Endothelial cell of umbilical vein (primary cell): ENCODE measurements around the gene HMGXB3. TPM values are rescaled to one million over a fixed set of nuclear protein-coding genes. Genes with fewer than 3 reads are reported as not detected.

Experiments
- BruUV-seq: library from RNA; stranded (reverse); fragments of 400-500 nt; replicated peaks from 2 replicates; lab custom pipeline; 2021; lab: Mats Ljungman, UMichigan
- CTCF ChIA-PET: fragments of 300-600, 350-600 bp; sonication (Branson Sonifier 250); formaldehyde crosslinking; loops from one replicate; lab custom pipeline; 2021; ENCODE audit warnings: antibody characterized with exemption, inconsistent platforms; lab: Charles Lee
- POLR2A ChIA-PET: fragments of 300-600, 350-600 bp; sonication (Branson Sonifier 250); formaldehyde crosslinking; loops from one replicate; lab custom pipeline; 2021; ENCODE audit warnings: antibody characterized with exemption, inconsistent platforms; lab: Charles Lee
- DNase-seq: peaks from one replicate; pipeline ENCODE4 v3.0.0-alpha.2; 2011; ENCODE audit warnings: low read depth, low spot score
- FAIRE-seq: peaks from 2 replicates; lab custom pipeline; 2011; peaks lifted over from hg19 to GRCh38; lab: Jason Lieb, UNC
- H2AFZ ChIP-seq: 2 replicates; pipeline ENCODE4 v1.6.0; 2012; ENCODE audit warnings: low read depth, low read length, control low read depth, inconsistent platforms
- H3K27ac ChIP-seq: 2 replicates; pipeline ENCODE4 v1.5.1; 2011; ENCODE audit warnings: low read depth, mild to moderate bottlenecking, control low read depth, low read length, moderate library complexity; ENCODE audit not compliant: insufficient read depth
- H3K27me3 ChIP-seq, 2 experiments: 2 replicates each; pipeline versions ENCODE4 v1.6.0 to v1.6.1; 2011; ENCODE audit warnings: low read length in 2 of 2, mixed read lengths in 1 of 2; ENCODE audit not compliant: control insufficient read depth in 2 of 2, insufficient read depth in 2 of 2
- H3K36me3 ChIP-seq, 2 experiments: 2 replicates in 1 of 2; 3 replicates in 1 of 2; pipeline ENCODE4 v1.5.1; 2011; ENCODE audit warnings: low read length in 2 of 2, mild to moderate bottlenecking in 1 of 2, moderate library complexity in 1 of 2; ENCODE audit not compliant: control insufficient read depth in 2 of 2, insufficient read depth in 2 of 2; ENCODE audit errors: extremely low read depth in 1 of 2
- H3K4me1 ChIP-seq: 3 replicates; pipeline ENCODE4 v1.5.1; 2011; ENCODE audit warnings: mild to moderate bottlenecking, low read length; ENCODE audit not compliant: control insufficient read depth, insufficient read depth; ENCODE audit errors: extremely low read depth
- H3K4me2 ChIP-seq: 2 replicates; pipeline ENCODE4 v1.6.1; 2011; ENCODE audit warnings: low read length, control low read depth, mixed read lengths; ENCODE audit not compliant: insufficient read depth
- H3K4me3 ChIP-seq, 3 experiments: fragments of 200-600 bp in 1 of 3; sonication (generic), shearing (Covaris generic) in 1 of 3; replicated peaks in 1 of 3; 2 replicates each; pipeline ENCODE4 v1.5.1; 2011 to 2016; ENCODE audit warnings: control low read depth in 3 of 3, low read length in 3 of 3, mild to moderate bottlenecking in 2 of 3, inconsistent platforms in 1 of 3, low read depth in 1 of 3, moderate library complexity in 1 of 3; ENCODE audit not compliant: insufficient read depth in 1 of 3
- H3K79me2 ChIP-seq: 2 replicates; pipeline ENCODE4 v1.6.0; 2012; ENCODE audit warnings: low read length, inconsistent platforms; ENCODE audit not compliant: control insufficient read depth, insufficient read depth
- H3K9ac ChIP-seq: replicated peaks from 2 replicates; pipeline ENCODE3; 2011; ENCODE audit warnings: low read length, control low read depth; ENCODE audit not compliant: insufficient read depth; ENCODE audit errors: extremely low read depth
- H3K9me1 ChIP-seq: replicated peaks from 3 replicates; pipeline ENCODE4 v1.6.0; 2011; ENCODE audit warnings: mild to moderate bottlenecking, low read length; ENCODE audit not compliant: control insufficient read depth, insufficient read depth; ENCODE audit errors: extremely low read depth
- H3K9me3 ChIP-seq: replicated peaks from 2 replicates; pipeline ENCODE4 v1.5.1; 2012; ENCODE audit warnings: low read length, inconsistent platforms; ENCODE audit not compliant: control insufficient read depth, insufficient read depth
- H4K20me1 ChIP-seq: replicated peaks from 2 replicates; pipeline ENCODE3; 2011; ENCODE audit warnings: mild to moderate bottlenecking, low read length; ENCODE audit not compliant: control insufficient read depth, insufficient read depth; ENCODE audit errors: extremely low read depth
- CTCF ChIP-seq, 2 donors: IDR thresholded peaks; 1 replicate in 1 of 2; 2 replicates in 1 of 2; pipeline ENCODE4 v1.5.1; 2011; ENCODE audit warnings: low read length in 2 of 2, mild to moderate bottlenecking in 2 of 2, moderate library complexity in 2 of 2, control low read depth in 1 of 2, inconsistent platforms in 1 of 2, low read depth in 1 of 2; ENCODE audit not compliant: insufficient read depth in 1 of 2; ENCODE audit errors: extremely low read depth in 1 of 2
- EZH2 ChIP-seq: IDR thresholded peaks from 2 replicates; pipeline ENCODE4 v1.6.1; 2012; ENCODE audit warnings: borderline replicate concordance, low read depth, mild to moderate bottlenecking, moderate library complexity, low read length, inconsistent platforms; ENCODE audit not compliant: severe bottlenecking
- MAX ChIP-seq: IDR thresholded peaks from 2 replicates; pipeline ENCODE4 v1.6.1; 2011; ENCODE audit not compliant: insufficient read depth, insufficient read length
- MYC ChIP-seq: IDR thresholded peaks from one replicate; pipeline ENCODE4 v1.6.1; 2011; ENCODE audit warnings: mild to moderate bottlenecking, low read depth, low read length
- POLR2AphosphoS5 ChIP-seq: IDR thresholded peaks from 2 replicates; pipeline ENCODE4 v1.6.1; 2012; ENCODE audit warnings: low read depth, mild to moderate bottlenecking, control low read depth, low read length, moderate library complexity; ENCODE audit not compliant: insufficient read depth
- dilution Hi-C: fragments of 300-500 bp; cut with MboI; formaldehyde crosslinking; loops from one replicate; pipeline ENCODE4 v1.15.0; 2019; ENCODE audit warnings: low sequenced_read_pairs; ENCODE audit not compliant: extremely low pct_ligation_motif_present
- intact Hi-C: fragments of 100-400 bp; cut with micrococcal nuclease; formaldehyde crosslinking; loops from one replicate; pipeline ENCODE4 v1.10.0; 2022
- polyA plus RNA-seq, 4 experiments: library from polyadenylated mRNA; depleted of rRNA in 3 of 4; stranded (reverse) in 3 of 4; unstranded in 1 of 4; fragments of >200 nt; gene quantifications; 2 replicates each; pipeline versions ENCODE4 v1.2.1 to v1.2.3, GENCODE V29; 2011 to 2012; ENCODE audit warnings: missing spikeins in 1 of 4
- total RNA-seq: library from RNA; stranded (reverse); gene quantifications from 2 replicates; pipeline ENCODE4 v1.2.3, GENCODE V29; 2021

The HMGXB3 gene
- total and polyA plus RNA-seq, 2 donors (not counting 3 experiments of a cell fraction or from before 2014, with no cell fraction given), result 34.8 to 52.6 TPM

GRCh38 chr5:150057052-150057451, 56.5 kb downstream of the HMGXB3 start:
- no peak overlapping the region for H3K27ac ChIP-seq
- ChIA-PET CTCF (interaction anchor here (1.1 to 1.3 kb wide), 2 partner anchors 9 to 12 kb away, joined by 3 to 4 read pairs; no protein-coding TSS in a partner anchor), POLR2A (no interaction called here)
- H3K27me3 ChIP-seq, result no peaks in the 10 kb centered on the region
- H3K36me3 ChIP-seq, result peaks cover 2 to 28% of the 10 kb centered on the region in 2 experiments
- H3K79me2 ChIP-seq, result no peaks in the 10 kb centered on the region
- dilution Hi-C loops (no loop called here), intact Hi-C loops (no loop called here)
- H2AFZ ChIP-seq, result no peak overlapping the region
- H3K4me3 ChIP-seq, result no peak overlapping the region
- no peak overlapping the region for H3K9ac ChIP-seq
- H3K4me2 ChIP-seq, result no peak overlapping the region
- H3K9me1 ChIP-seq, result no peaks in the 10 kb centered on the region
- BruUV-seq, result no TSS peak
- H4K20me1 ChIP-seq, result no peaks in the 10 kb centered on the region
- TF ChIP-seq MYC, result no peak
- no peak for TF ChIP-seq EZH2
- no peak for TF ChIP-seq MAX
- TF ChIP-seq CTCF (IDR thresholded peaks at IDR 0.05; ENCODE audit: extremely low read depth in 1 of 2, insufficient read depth in 1 of 2, low read depth in 1 of 2, low read length in 2 of 2), result no peak
- H3K9me3 ChIP-seq, result no peaks in the 10 kb centered on the region
- FAIRE-seq (no peak), DNase-seq (no peak)
- peaks cover 12% of the 10 kb centered on the region for H3K4me1 ChIP-seq

- DNase-seq (no peak), FAIRE-seq (no peak)
- H3K9me3 ChIP-seq, result no peaks in the 10 kb centered on the region
- no peak overlapping the region for H3K27ac ChIP-seq
- H3K4me2 ChIP-seq, result no peak overlapping the region
- H3K27me3 ChIP-seq, result no peaks in the 10 kb centered on the region
- no peaks in the 10 kb centered on the region for H3K79me2 ChIP-seq
- dilution Hi-C loops (no loop called here), intact Hi-C loops (no loop called here)
- ChIA-PET CTCF (interaction anchor here (1.3 kb wide), 1 partner anchor 9 kb away, joined by 4 read pairs; no protein-coding TSS in a partner anchor), POLR2A (no interaction called here)
- no peak overlapping the region for H3K9ac ChIP-seq
- H3K9me1 ChIP-seq, result no peaks in the 10 kb centered on the region
- BruUV-seq, result no TSS peak
- peaks cover 2 to 26% of the 10 kb centered on the region in 2 experiments for H3K36me3 ChIP-seq
- peaks cover 10% of the 10 kb centered on the region for H3K4me1 ChIP-seq
- TF ChIP-seq POLR2AphosphoS5, result no peak
- H4K20me1 ChIP-seq, result no peaks in the 10 kb centered on the region
- H2AFZ ChIP-seq, result no peak overlapping the region
- H3K4me3 ChIP-seq, result no peak overlapping the region
Observed at GRCh38 chr5:150057511-150057910, 57.0 kb downstream of the HMGXB3 start.
